ENCODE measurements around the gene MYOM3. TPM values are rescaled to one million over a fixed set of nuclear protein-coding genes. Genes with fewer than 3 reads are reported as not detected.

The MYOM3 gene
- total and polyA plus RNA-seq, 8 donors, result 0.06 to 0.52 (median 0.27) TPM; not detected in 1

- DNase-seq, result no peak
- H3K4me1 ChIP-seq, result no peaks in the 10 kb centered on the region
- H3K9me3 ChIP-seq, result no peaks in the 10 kb centered on the region
- peaks cover 0 to 7% of the 10 kb centered on the region in 2 donors for H3K27me3 ChIP-seq
- H3K27ac ChIP-seq, result no peak overlapping the region
- H3K36me3 ChIP-seq, result no peaks in the 10 kb centered on the region
- H3K4me3 ChIP-seq, result no peak overlapping the region
- no peak for ATAC-seq
- intact Hi-C loops (cut with DNase I), result no loop called here
- TF ChIP-seq CTCF (IDR thresholded peaks at IDR 0.05), result no peak
Observed at GRCh38 chr1:24139841-24140425, 28.0 kb upstream of the MYOM3 start.

GRCh38 chr1:24139222-24139489 is 27.2 kb upstream of the MYOM3 start:
- H3K4me3 ChIP-seq, result no peak overlapping the region
- no peak for TF ChIP-seq CTCF (IDR thresholded peaks at IDR 0.05)
- H3K9me3 ChIP-seq, result no peaks in the 10 kb centered on the region
- H3K4me1 ChIP-seq, result no peaks in the 10 kb centered on the region
- intact Hi-C loops (cut with DNase I), result no loop called here
- DNase-seq, result no peak
- H3K27ac ChIP-seq, result no peak overlapping the region
- no peaks in the 10 kb centered on the region for H3K36me3 ChIP-seq
- H3K27me3 ChIP-seq, result peaks cover 0 to 7% of the 10 kb centered on the region in 2 donors
- no peak for ATAC-seq

GRCh38 chr1:24138476-24139221 is 26.7 kb upstream of the MYOM3 start:
- intact Hi-C loops (cut with DNase I), result no loop called here
- Histone ChIP-seq H3K4me3 (no peak overlapping the region), H3K9me3 (no peaks in the 10 kb centered on the region), H3K4me1 (no peaks in the 10 kb centered on the region), H3K27me3 (peaks cover 0 to 7% of the 10 kb centered on the region in 2 donors), H3K36me3 (no peaks in the 10 kb centered on the region), H3K27ac (no peak overlapping the region)
- ATAC-seq (no peak), DNase-seq (no peak)
- TF ChIP-seq CTCF (IDR thresholded peaks at IDR 0.05), result no peak

GRCh38 chr1:24136956-24137539 is 25.1 kb upstream of the MYOM3 start:
- ATAC-seq, result no peak
- H3K36me3 ChIP-seq, result no peaks in the 10 kb centered on the region

More at GRCh38 chr1:24136956-24137539, 25.1 kb upstream of the MYOM3 start:
- no peak overlapping the region for H3K27ac ChIP-seq
- intact Hi-C loops (cut with DNase I), result no loop called here
- H3K27me3 ChIP-seq, result no peaks in the 10 kb centered on the region
- no peaks in the 10 kb centered on the region for H3K4me1 ChIP-seq
- TF ChIP-seq CTCF (IDR thresholded peaks at IDR 0.05), result no peak
- no peaks in the 10 kb centered on the region for H3K9me3 ChIP-seq
- no peak for DNase-seq
- H3K4me3 ChIP-seq, result no peak overlapping the region
